ENCODE results near the gene GOLM1. TPM values are rescaled to one million over a fixed set of nuclear protein-coding genes. Genes with fewer than 3 reads are reported as not detected.

GOLM1 gene
- total and polyA plus RNA-seq, 11 donors = 1.9 to 16.8 (median 3.8) TPM

GRCh38 chr9:86043999-86044398 lies 55.4 kb downstream of the GOLM1 start:
- no peak for TF ChIP-seq POLR2A (IDR thresholded peaks at IDR 0.05)
- no peak for TF ChIP-seq CTCF (IDR thresholded peaks at IDR 0.05)
- no peak for ATAC-seq
- peaks cover 0 to 7% (median 0%) of the 10 kb centered on the region in 9 donors for H3K36me3 ChIP-seq
- intact Hi-C loops (cut with DNase I) = no loop called here
- H3K4me3 ChIP-seq = no peak overlapping the region
- no peak for DNase-seq
- 76 to 96% (median 83%) methylated on average over 4 of the region's 4 CpGs for WGBS, 4 donors
- H3K4me1 ChIP-seq = no peaks in the 10 kb centered on the region
- no peak overlapping the region for H3K27ac ChIP-seq
- H3K27me3 ChIP-seq = no peaks in the 10 kb centered on the region
- no peaks in the 10 kb centered on the region for H3K9me3 ChIP-seq

- H3K36me3 ChIP-seq = peaks cover 0 to 7% (median 0%) of the 10 kb centered on the region in 9 donors
- intact Hi-C loops (cut with DNase I) = no loop called here
- no peaks in the 10 kb centered on the region for H3K27me3 ChIP-seq
- DNase-seq = no peak
- H3K9me3 ChIP-seq = no peaks in the 10 kb centered on the region
- H3K27ac ChIP-seq = no peak overlapping the region
- TF ChIP-seq CTCF (IDR thresholded peaks at IDR 0.05) (no peak), POLR2A (IDR thresholded peaks at IDR 0.05) (no peak)
- H3K4me1 ChIP-seq = no peaks in the 10 kb centered on the region
- H3K4me3 ChIP-seq = no peak overlapping the region
- no peak for ATAC-seq
- 92 to 95% (median 95%) methylated on average over 5 of the region's 5 CpGs for WGBS, 4 donors
Observed at GRCh38 chr9:86043586-86043985, 55.8 kb downstream of the GOLM1 start.

- WGBS, 4 donors = 61 to 73% (median 70%) methylated on average over 5 of the region's 5 CpGs
- H3K36me3 ChIP-seq = peaks cover 0 to 7% (median 0%) of the 10 kb centered on the region in 9 donors
- H3K4me3 ChIP-seq = no peak overlapping the region
- DNase-seq = no peak
- no peak overlapping the region for H3K27ac ChIP-seq
- no peaks in the 10 kb centered on the region for H3K4me1 ChIP-seq
- intact Hi-C loops (cut with DNase I) = no loop called here
- ATAC-seq = no peak
- no peaks in the 10 kb centered on the region for H3K27me3 ChIP-seq
- no peaks in the 10 kb centered on the region for H3K9me3 ChIP-seq
- TF ChIP-seq CTCF (IDR thresholded peaks at IDR 0.05) (no peak), POLR2A (IDR thresholded peaks at IDR 0.05) (no peak)
Observed at GRCh38 chr9:86042199-86042978, 57.0 kb downstream of the GOLM1 start.

DNA sequence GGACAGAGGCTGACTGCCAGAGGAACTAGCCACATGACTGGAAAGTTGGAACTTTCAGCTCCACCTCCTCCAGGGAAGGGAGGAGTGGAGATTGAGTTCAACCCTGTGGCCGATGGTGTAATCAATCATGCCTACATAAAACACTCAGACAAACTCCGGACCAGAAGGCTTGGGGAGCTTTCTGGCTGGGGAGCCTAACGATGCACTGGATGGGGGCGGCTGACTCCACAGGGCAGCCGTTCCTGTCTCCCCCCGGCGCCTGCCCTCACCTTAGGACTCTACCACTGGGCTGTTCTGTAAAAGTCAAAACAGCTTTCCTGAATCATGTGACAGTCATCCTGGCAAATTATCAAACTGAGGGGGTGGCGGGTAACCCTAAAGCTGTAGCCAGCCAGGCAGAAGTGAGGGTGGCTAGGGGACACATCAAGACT lies 58.0 kb downstream of the GOLM1 start:
- ATAC-seq = peak in 1 of 4 donors; percentile 11
- no peak for DNase-seq
- Histone ChIP-seq H3K4me3 (no peak overlapping the region), H3K36me3 (peaks cover 0 to 7% (median 0%) of the 10 kb centered on the region in 9 donors), H3K27ac (no peak overlapping the region), H3K27me3 (no peaks in the 10 kb centered on the region), H3K9me3 (no peaks in the 10 kb centered on the region), H3K4me1 (no peaks in the 10 kb centered on the region)
- intact Hi-C loops (cut with DNase I) = no loop called here
- WGBS, 4 donors = 71 to 83% (median 75%) methylated on average over 7 to 8 of the region's 8 CpGs
- TF ChIP-seq POLR2A (IDR thresholded peaks at IDR 0.05) (no peak), CTCF (IDR thresholded peaks at IDR 0.05) (no peak)

Measured in heart left ventricle (tissue), 16 donors.